WERI-Rb-1 (cell line): ENCODE data around the gene TRAM2.
A peak's percentile ranks its signal among the peaks of the same experiment; 100 is the strongest.

Experiments used
- DNase-seq: peaks from one replicate; pipeline ENCODE4 v3.0.0-alpha.2; 2020
- H3K27ac ChIP-seq: fragments of 250-450 bp; sonication (Bioruptor Pico); 2 replicates; pipeline ENCODE4 v1.5.1; 2020; ENCODE audit warnings: mild to moderate bottlenecking, moderate library complexity
- H3K27me3 ChIP-seq: fragments of 250-450 bp; sonication (Bioruptor Pico); 2 replicates; pipeline ENCODE4 v1.5.1; 2021; ENCODE audit warnings: mild to moderate bottlenecking, low read depth, moderate library complexity; ENCODE audit not compliant: insufficient read depth, severe bottlenecking
- H3K36me3 ChIP-seq: fragments of 250-450 bp; sonication (Bioruptor Pico); 2 replicates; pipeline ENCODE4 v1.5.1; 2020; ENCODE audit warnings: mild to moderate bottlenecking, moderate library complexity
- H3K4me3 ChIP-seq: 2 replicates; pipeline ENCODE4 v1.5.1; 2011; ENCODE audit warnings: low read depth, mild to moderate bottlenecking, control low read depth, low read length
- H3K9me3 ChIP-seq: fragments of 250-450 bp; sonication (Bioruptor Pico); 2 replicates; pipeline ENCODE4 v1.5.1; 2021; ENCODE audit warnings: mild to moderate bottlenecking, moderate library complexity; ENCODE audit not compliant: severe bottlenecking
- CTCF ChIP-seq: IDR thresholded peaks from 2 replicates; pipeline ENCODE4 v1.5.1; 2011; ENCODE audit warnings: low read depth, mild to moderate bottlenecking, control low read depth, inconsistent platforms, low read length

The TRAM2 gene

GRCh38 chr6:52457096-52457495 lies 119.8 kb downstream of the TRAM2 start:
- peak; percentile 63 for DNase-seq
- no peaks in the 10 kb centered on the region for H3K27me3 ChIP-seq
- peaks cover 4% of the 10 kb centered on the region; the same call in 1 of the 2 replicates for H3K36me3 ChIP-seq
- H3K9me3 ChIP-seq: peaks cover 3% of the 10 kb centered on the region
- H3K4me3 ChIP-seq: no peak overlapping the region
- TF ChIP-seq CTCF: no peak
- H3K27ac ChIP-seq: peak overlapping the region; percentile 73

- no peak overlapping the region for H3K27ac ChIP-seq
Measured at GRCh38 chr6:52454556-52454955, 122.3 kb downstream of the TRAM2 start.

More at GRCh38 chr6:52454556-52454955, 122.3 kb downstream of the TRAM2 start:
- H3K36me3 ChIP-seq: peaks cover 4% of the 10 kb centered on the region; the same call in 1 of the 2 replicates
- H3K4me3 ChIP-seq: no peak overlapping the region
- no peaks in the 10 kb centered on the region for H3K27me3 ChIP-seq
- DNase-seq: no peak
- TF ChIP-seq CTCF: no peak
- H3K9me3 ChIP-seq: peaks cover 14% of the 10 kb centered on the region
